Measurements from ENCODE around the gene CPSF4L.

GRCh38 chr17:73274490-73274889 lies 12.8 kb upstream of the CPSF4L start:
- TF ChIP-seq CTCF (IDR thresholded peaks at IDR 0.05) (no peak), POLR2A (IDR thresholded peaks at IDR 0.05) (no peak)

All from heart left ventricle (tissue), 13 donors.